ENCODE data around the gene LCMT1. TPM values are rescaled to one million over a fixed set of nuclear protein-coding genes. Genes with fewer than 3 reads are reported as not detected.

LCMT1 gene
- total RNA-seq, 1 experiment from 2014 or later: 86.3 TPM

- CTCF ChIA-PET: interaction anchor here (0.7 to 1.1 kb wide), 2 partner anchors 67 to 77 kb away, joined by 3 to 4 read pairs; no protein-coding TSS in a partner anchor
- Mint-ChIP-seq H3K36me3 (peaks cover 16% of the 10 kb centered on the region), H3K27me3 (ENCODE audit: low read depth) (no peaks in the 10 kb centered on the region), H3K4me1 (peaks cover 17% of the 10 kb centered on the region), H3K9me3 (no peaks in the 10 kb centered on the region), H3K4me3 (no peak overlapping the region), H3K27ac (peak overlapping the region; percentile 47)
- DNase-seq (ENCODE audit: low spot score): peak; percentile 31
- POLR2A ChIA-PET: no interaction called here
- ATAC-seq: peak; percentile 78
- no peak for TF ChIP-seq E2F4 (CRISPR knock-in tag; IDR thresholded peaks at IDR 0.05; ENCODE audit: borderline replicate concordance, low read depth)
These were observed 37.1 kb downstream of the LCMT1 start for GRCh38 chr16:25148568-25149215.

GRCh38 chr16:25151996-25152395, 40.5 kb downstream of the LCMT1 start:
- ChIA-PET CTCF (no interaction called here), POLR2A (no interaction called here)
- Mint-ChIP-seq H3K4me3 (no peak overlapping the region), H3K36me3 (peaks cover 29% of the 10 kb centered on the region), H3K9me3 (no peaks in the 10 kb centered on the region), H3K27ac (no peak overlapping the region), H3K27me3 (ENCODE audit: low read depth) (no peaks in the 10 kb centered on the region), H3K4me1 (peaks cover 17% of the 10 kb centered on the region)
- DNase-seq (ENCODE audit: low spot score) (no peak), ATAC-seq (no peak)
- TF ChIP-seq NFE2L1 (CRISPR knock-in tag; IDR thresholded peaks at IDR 0.05) (no peak), ZNF396 (CRISPR knock-in tag; IDR thresholded peaks at IDR 0.05; ENCODE audit: borderline replicate concordance) (no peak), ZNF281 (CRISPR knock-in tag; IDR thresholded peaks at IDR 0.05) (no peak), ZNF121 (CRISPR knock-in tag; IDR thresholded peaks at IDR 0.05) (no peak), IRF1 (CRISPR knock-in tag; IDR thresholded peaks at IDR 0.05) (no peak), ZSCAN18 (CRISPR knock-in tag; IDR thresholded peaks at IDR 0.05) (no peak), TP53 (CRISPR knock-in tag; IDR thresholded peaks at IDR 0.05) (no peak), FOXP4 (CRISPR knock-in tag; IDR thresholded peaks at IDR 0.05) (no peak), AR (CRISPR knock-in tag; IDR thresholded peaks at IDR 0.05) (no peak)
